ENCODE measurements around the gene FXN. TPM values are rescaled to one million over a fixed set of nuclear protein-coding genes. Genes with fewer than 3 reads are reported as not detected.

Gene FXN
- total and polyA plus RNA-seq, 10 donors: 11.1 to 25.3 (median 15.8) TPM

DNA sequence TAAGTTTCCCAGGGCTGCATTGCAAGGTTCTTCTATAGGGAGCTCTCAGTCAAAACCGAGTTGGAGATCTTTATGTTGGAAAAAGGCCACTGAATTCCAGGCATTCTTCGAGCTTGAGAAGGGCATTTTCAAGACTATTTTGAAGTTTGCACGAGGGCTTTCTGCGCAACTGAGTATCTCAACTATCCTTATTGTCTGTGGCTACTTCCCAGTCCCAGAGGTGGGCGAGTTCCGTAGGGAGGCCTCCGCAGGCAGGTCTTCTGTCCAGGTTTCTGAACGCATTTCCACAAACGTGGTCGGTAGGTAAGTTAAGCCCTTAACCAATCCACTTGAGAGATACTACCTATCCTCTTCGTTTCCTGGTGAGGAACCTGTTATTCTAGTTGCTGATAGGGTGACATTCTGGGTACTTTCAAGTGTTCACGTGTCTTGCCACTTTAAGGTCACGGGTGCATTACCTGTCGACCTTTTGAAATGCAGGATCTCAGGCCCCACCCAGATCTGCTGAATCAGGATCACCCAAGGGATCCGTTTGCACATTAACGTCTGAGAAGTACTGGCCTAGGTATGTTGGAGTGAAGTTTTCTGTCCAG lies 87.1 kb downstream of the FXN start:
- 53 to 64% (median 58%) methylated on average over 15 to 16 of the region's 16 CpGs for WGBS, 5 donors
- no peak for DNase-seq

DNA sequence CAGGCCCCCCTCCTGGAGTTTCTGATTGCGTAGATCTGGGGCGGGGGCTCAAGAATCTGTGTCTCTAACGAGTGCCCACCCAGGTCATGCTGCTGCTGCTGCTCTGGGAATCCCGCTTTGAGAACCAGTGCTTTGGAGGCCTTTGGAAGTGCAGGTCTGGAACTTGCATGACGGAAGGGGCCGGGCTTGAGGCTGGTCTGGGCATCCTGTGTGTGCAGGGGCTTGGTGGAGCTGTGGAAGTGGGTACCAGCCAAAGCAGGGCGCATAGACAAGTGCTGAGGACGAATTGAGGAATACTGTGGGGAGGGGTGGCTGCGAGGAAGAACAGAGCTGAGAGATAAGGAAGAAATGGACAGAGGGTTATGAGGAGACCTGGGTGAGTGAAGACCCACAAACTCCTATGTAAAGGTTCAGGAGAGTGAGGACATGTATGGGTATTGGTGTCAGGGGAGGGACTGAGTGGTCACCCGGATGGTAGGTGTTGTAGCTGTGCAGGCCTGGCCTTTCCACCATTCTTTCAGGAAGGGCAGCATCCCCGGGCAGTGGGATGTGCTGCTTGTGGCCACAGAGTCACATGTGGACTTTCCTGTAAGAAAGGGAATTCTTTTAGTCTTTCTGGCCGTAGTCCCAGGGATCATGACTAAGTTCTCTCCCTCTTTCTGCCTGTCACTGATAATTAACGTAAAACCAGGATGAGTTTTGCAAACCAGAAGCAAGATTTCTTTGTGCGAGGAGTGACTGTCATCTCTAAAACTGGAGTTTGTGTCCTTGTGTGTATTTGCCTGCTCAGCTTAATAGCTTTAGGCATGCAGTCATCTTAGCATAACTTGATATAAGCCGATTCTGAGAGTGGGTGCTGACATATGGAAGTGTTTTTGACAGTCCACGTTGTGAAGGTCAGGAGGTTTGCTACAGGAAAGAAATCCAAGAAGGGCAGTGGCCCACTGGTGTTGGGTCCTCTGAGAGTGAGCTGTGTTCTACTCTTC lies 95.2 kb downstream of the FXN start:
- Histone ChIP-seq H3K36me3 (no peaks in the 10 kb centered on the region), H3K4me3 (no peak overlapping the region), H3K27ac (no peak overlapping the region), H3K4me1 (no peaks in the 10 kb centered on the region), H3K9me3 (no peaks in the 10 kb centered on the region), H3K27me3 (replicated peaks in 1 of 7) (peaks cover 0 to 6% (median 0%) of the 10 kb centered on the region in 7 donors)
- DNase-seq: no peak
- no peak for TF ChIP-seq POLR2A (IDR thresholded peaks at IDR 0.05)
- TF ChIP-seq POLR2AphosphoS5 (IDR thresholded peaks at IDR 0.05): no peak
- TF ChIP-seq, protein P1, sequence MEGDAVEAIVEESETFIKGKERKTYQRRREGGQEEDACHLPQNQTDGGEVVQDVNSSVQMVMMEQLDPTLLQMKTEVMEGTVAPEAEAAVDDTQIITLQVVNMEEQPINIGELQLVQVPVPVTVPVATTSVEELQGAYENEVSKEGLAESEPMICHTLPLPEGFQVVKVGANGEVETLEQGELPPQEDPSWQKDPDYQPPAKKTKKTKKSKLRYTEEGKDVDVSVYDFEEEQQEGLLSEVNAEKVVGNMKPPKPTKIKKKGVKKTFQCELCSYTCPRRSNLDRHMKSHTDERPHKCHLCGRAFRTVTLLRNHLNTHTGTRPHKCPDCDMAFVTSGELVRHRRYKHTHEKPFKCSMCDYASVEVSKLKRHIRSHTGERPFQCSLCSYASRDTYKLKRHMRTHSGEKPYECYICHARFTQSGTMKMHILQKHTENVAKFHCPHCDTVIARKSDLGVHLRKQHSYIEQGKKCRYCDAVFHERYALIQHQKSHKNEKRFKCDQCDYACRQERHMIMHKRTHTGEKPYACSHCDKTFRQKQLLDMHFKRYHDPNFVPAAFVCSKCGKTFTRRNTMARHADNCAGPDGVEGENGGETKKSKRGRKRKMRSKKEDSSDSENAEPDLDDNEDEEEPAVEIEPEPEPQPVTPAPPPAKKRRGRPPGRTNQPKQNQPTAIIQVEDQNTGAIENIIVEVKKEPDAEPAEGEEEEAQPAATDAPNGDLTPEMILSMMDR (IDR thresholded peaks at IDR 0.05 in 8 of 11, conservative IDR thresholded peaks at IDR 0.05 in 3 of 11): no peak
- 66 to 83% (median 74%) methylated on average over 16 of the region's 16 CpGs for WGBS, 5 donors
- intact Hi-C loops (cut with DNase I; ENCODE audit: low total_unique reads): no loop called here

More for the DNA sequence above, 87.1 kb downstream of the FXN start:
- peak overlapping the region; percentile 45 to 78 (median 64) for H3K4me3 ChIP-seq
- H3K36me3 ChIP-seq: no peaks in the 10 kb centered on the region
- TF ChIP-seq, protein P1 (IDR thresholded peaks at IDR 0.05 in 8 of 11, conservative IDR thresholded peaks at IDR 0.05 in 3 of 11): no peak
- TF ChIP-seq POLR2A (IDR thresholded peaks at IDR 0.05): no peak
- TF ChIP-seq POLR2AphosphoS5 (IDR thresholded peaks at IDR 0.05): no peak
- H3K9me3 ChIP-seq: no peaks in the 10 kb centered on the region
- intact Hi-C loops (cut with DNase I; ENCODE audit: low total_unique reads): no loop called here
- peaks cover 0 to 26% (median 0%) of the 10 kb centered on the region in 7 donors for H3K27me3 ChIP-seq (replicated peaks in 1 of 7)
- H3K4me1 ChIP-seq: peaks cover 6 to 26% (median 20%) of the 10 kb centered on the region in 6 donors
- H3K27ac ChIP-seq: peak overlapping the region in 3 of 8 donors; percentile 41 to 70 (median 46)

DNA sequence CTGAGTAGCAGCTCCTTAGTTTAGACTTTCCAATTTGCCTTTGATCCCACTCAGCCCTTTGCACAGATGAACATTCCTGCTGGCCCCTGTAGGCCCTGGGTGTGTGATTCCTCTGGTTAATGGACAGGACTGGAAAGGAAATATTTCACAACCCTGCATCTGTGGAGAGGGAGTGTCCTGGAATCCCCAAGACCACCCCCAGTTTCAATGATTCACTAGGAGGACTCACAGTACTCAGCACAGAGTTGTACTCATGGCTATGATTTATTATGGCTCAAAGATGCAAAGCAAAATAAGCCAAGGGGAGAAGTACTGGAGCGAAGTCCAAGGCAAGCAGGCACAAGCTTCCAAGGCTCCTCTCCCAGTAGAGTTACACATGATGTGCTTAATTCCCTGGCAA lies 96.1 kb downstream of the FXN start:
- no peak for TF ChIP-seq POLR2AphosphoS5 (IDR thresholded peaks at IDR 0.05)
- no peak for TF ChIP-seq POLR2A (IDR thresholded peaks at IDR 0.05)
- TF ChIP-seq, protein P1 (IDR thresholded peaks at IDR 0.05 in 8 of 11, conservative IDR thresholded peaks at IDR 0.05 in 3 of 11): no peak
- WGBS, 5 donors: 86 to 94% (median 92%) methylated on average over 1 of the region's 1 CpG
- Histone ChIP-seq H3K4me1 (no peaks in the 10 kb centered on the region), H3K36me3 (no peaks in the 10 kb centered on the region), H3K27ac (no peak overlapping the region), H3K27me3 (replicated peaks in 1 of 7) (peaks cover 0 to 6% (median 0%) of the 10 kb centered on the region in 7 donors), H3K4me3 (no peak overlapping the region), H3K9me3 (no peaks in the 10 kb centered on the region)
- intact Hi-C loops (cut with DNase I; ENCODE audit: low total_unique reads): no loop called here
- DNase-seq: no peak

DNA sequence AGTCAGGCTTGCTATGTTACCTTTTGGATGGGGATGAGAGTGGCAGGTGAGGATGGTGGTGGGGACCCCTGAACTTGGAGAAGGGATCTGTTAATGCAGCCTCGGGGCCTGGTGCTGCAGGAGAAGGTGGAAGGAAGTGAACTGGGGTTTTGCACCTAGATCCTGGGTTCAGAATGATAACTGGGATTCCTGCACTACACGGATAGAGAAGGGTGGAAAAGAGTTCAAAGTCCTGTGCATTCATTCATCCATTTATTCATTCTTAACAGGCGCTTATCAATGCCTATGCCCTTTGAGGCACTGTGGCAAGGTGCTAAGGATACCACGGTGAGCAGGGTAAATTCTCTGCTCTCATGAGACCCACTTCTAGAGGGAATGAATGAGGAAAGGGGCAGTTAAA lies 96.8 kb downstream of the FXN start:
- no peaks in the 10 kb centered on the region for H3K9me3 ChIP-seq
- intact Hi-C loops (cut with DNase I; ENCODE audit: low total_unique reads): no loop called here
- TF ChIP-seq POLR2AphosphoS5 (IDR thresholded peaks at IDR 0.05): no peak
- TF ChIP-seq, protein P1 (IDR thresholded peaks at IDR 0.05 in 8 of 11, conservative IDR thresholded peaks at IDR 0.05 in 3 of 11): no peak
- TF ChIP-seq POLR2A (IDR thresholded peaks at IDR 0.05): no peak
- peaks cover 0 to 6% (median 0%) of the 10 kb centered on the region in 7 donors for H3K27me3 ChIP-seq (replicated peaks in 1 of 7)
- H3K4me1 ChIP-seq: no peaks in the 10 kb centered on the region
- H3K27ac ChIP-seq: no peak overlapping the region
- no peak overlapping the region for H3K4me3 ChIP-seq
- 85 to 95% (median 87%) methylated on average over 4 of the region's 4 CpGs for whole genome bisulfite sequencing, 5 donors
- no peak for DNase-seq
- H3K36me3 ChIP-seq: no peaks in the 10 kb centered on the region
